ENCODE measurements around the gene PPP1R14C.
"Not testable (repeated sequence)": the region's sequence is repeated elsewhere in the genome, so short reads cannot be mapped to it uniquely, and the experiment has no call there.

The PPP1R14C gene

GRCh38 chr6:150183105-150183504 is 40.3 kb downstream of the PPP1R14C start:
- POLR2A ChIA-PET: no interaction called here
- H3K4me3 ChIP-seq (ENCODE audit: low read depth, low read length): no peak overlapping the region
- no peak for TF ChIP-seq CTCF (IDR thresholded peaks at IDR 0.05; ENCODE audit: insufficient read depth, low read length, missing control alignments)
- no peak for DNase-seq (ENCODE audit: low read depth, low spot score)
- CTCF ChIA-PET: no interaction called here

GRCh38 chr6:150183966-150184365 is 41.1 kb downstream of the PPP1R14C start:
- H3K4me3 ChIP-seq (ENCODE audit: low read depth, low read length): no peak overlapping the region
- no peak for DNase-seq (ENCODE audit: low read depth, low spot score)
- CTCF ChIA-PET: no interaction called here
- TF ChIP-seq CTCF (IDR thresholded peaks at IDR 0.05; ENCODE audit: insufficient read depth, low read length, missing control alignments): no peak
- POLR2A ChIA-PET: no interaction called here

GRCh38 chr6:150184850-150185731 is 42.2 kb downstream of the PPP1R14C start:
- no peak overlapping the region for H3K4me3 ChIP-seq (ENCODE audit: low read depth, low read length)
- TF ChIP-seq CTCF (IDR thresholded peaks at IDR 0.05; ENCODE audit: insufficient read depth, low read length, missing control alignments): no peak
- ChIA-PET CTCF (interaction anchor here (1.5 kb wide), 1 partner anchor 104 kb away, joined by 3 read pairs; no protein-coding TSS in a partner anchor), POLR2A (no interaction called here)
- no peak for DNase-seq (ENCODE audit: low read depth, low spot score)

GRCh38 chr6:150185732-150186117 is 42.9 kb downstream of the PPP1R14C start:
- ChIA-PET CTCF (interaction anchor here (1.5 kb wide), 1 partner anchor 105 kb away, joined by 3 read pairs; no protein-coding TSS in a partner anchor), POLR2A (no interaction called here)
- TF ChIP-seq CTCF (IDR thresholded peaks at IDR 0.05; ENCODE audit: insufficient read depth, low read length, missing control alignments): no peak
- H3K4me3 ChIP-seq (ENCODE audit: low read depth, low read length): no peak overlapping the region
- DNase-seq (ENCODE audit: low read depth, low spot score): no peak

GRCh38 chr6:150186129-150186898 is 43.5 kb downstream of the PPP1R14C start:
- no peak overlapping the region for H3K4me3 ChIP-seq (ENCODE audit: low read depth, low read length)
- POLR2A ChIA-PET: no interaction called here
- TF ChIP-seq CTCF (IDR thresholded peaks at IDR 0.05; ENCODE audit: insufficient read depth, low read length, missing control alignments): no peak
- CTCF ChIA-PET: interaction anchor here (1.5 kb wide), 1 partner anchor 106 kb away, joined by 3 read pairs; no protein-coding TSS in a partner anchor
- DNase-seq (ENCODE audit: low read depth, low spot score): no peak

- CTCF ChIA-PET: not testable (repeated sequence)
These were observed 44.6 kb downstream of the PPP1R14C start for GRCh38 chr6:150187433-150187832.

More at GRCh38 chr6:150187433-150187832, 44.6 kb downstream of the PPP1R14C start:
- H3K4me3 ChIP-seq (ENCODE audit: low read depth, low read length); POLR2A ChIA-PET; DNase-seq (ENCODE audit: low read depth, low spot score): not testable (repeated sequence)
